Activated B cell treated with CpG ODN at 0.5 μM for 24 hours (primary cell): ENCODE measurements around the gene DAZAP1. TPM values are rescaled to one million over a fixed set of nuclear protein-coding genes. Genes with fewer than 3 reads are reported as not detected.
A peak's percentile ranks its signal among the peaks of the same experiment; 100 is the strongest.

ENCODE experiments used
- ATAC-seq: fragments of 200-7000 bp; cut with Tn5 transposase; one replicate; pipeline ENCODE4 v1.10.0; 2021; ENCODE audit warnings: low read depth, mild to moderate bottlenecking, moderate library complexity
- CTCF ChIA-PET: fragments of 350-600 bp; sonication (Branson Sonifier 250); formaldehyde crosslinking; loops from one replicate; lab custom pipeline; 2021; ENCODE audit warnings: antibody characterized with exemption; lab: Charles Lee
- POLR2A ChIA-PET: fragments of 350-600 bp; sonication (Branson Sonifier 250); formaldehyde crosslinking; loops from one replicate; lab custom pipeline; 2021; ENCODE audit warnings: antibody characterized with exemption; lab: Charles Lee
- DNase-seq: peaks from one replicate; pipeline ENCODE4 v3.0.0; 2022
- H3K27ac Mint-ChIP-seq: one replicate; pipeline ENCODE4 v1.8.0; 2020; ENCODE audit warnings: mixed read lengths
- H3K27me3 Mint-ChIP-seq: one replicate; pipeline ENCODE4 v1.8.0; 2021; ENCODE audit warnings: mixed read lengths
- H3K36me3 Mint-ChIP-seq: one replicate; pipeline ENCODE4 v1.8.0; 2021; ENCODE audit warnings: low read depth, mixed read lengths
- H3K4me1 Mint-ChIP-seq: one replicate; pipeline ENCODE4 v1.8.0; 2021; ENCODE audit warnings: mixed read lengths
- H3K4me3 Mint-ChIP-seq: one replicate; pipeline ENCODE4 v1.8.0; 2020; ENCODE audit warnings: mild to moderate bottlenecking, mixed read lengths
- H3K9me3 Mint-ChIP-seq: one replicate; pipeline ENCODE4 v1.8.0; 2020; ENCODE audit warnings: mixed read lengths
- intact Hi-C: fragments of 100-400 bp; cut with micrococcal nuclease; formaldehyde crosslinking; loops from one replicate; pipeline ENCODE4 v1.15.1; 2024
- total RNA-seq: library from RNA; stranded (reverse); gene quantifications from 2 replicates; pipeline ENCODE4 v1.2.3, GENCODE V29; 2022
- TF ChIP-seq, protein P1 (sequence below): fragments of 200-600 bp; IDR thresholded peaks from one replicate; pipeline ENCODE4 v1.8.0; 2022; ENCODE audit warnings: antibody characterized with exemption, mild to moderate bottlenecking

The DAZAP1 gene
- total RNA-seq, 1 donor from 2014 or later: 195 TPM

GRCh38 chr19:1397838-1398237 is 9.5 kb upstream of the DAZAP1 start:
- ChIA-PET CTCF (no interaction called here), POLR2A (interaction anchor here (1.1 kb wide), 1 partner anchor 12 kb away, joined by 6 read pairs; no protein-coding TSS in a partner anchor)
- peaks cover 3% of the 10 kb centered on the region for H3K27me3 Mint-ChIP-seq
- no peak for DNase-seq
- intact Hi-C loops: no loop called here
- TF ChIP-seq, protein P1, sequence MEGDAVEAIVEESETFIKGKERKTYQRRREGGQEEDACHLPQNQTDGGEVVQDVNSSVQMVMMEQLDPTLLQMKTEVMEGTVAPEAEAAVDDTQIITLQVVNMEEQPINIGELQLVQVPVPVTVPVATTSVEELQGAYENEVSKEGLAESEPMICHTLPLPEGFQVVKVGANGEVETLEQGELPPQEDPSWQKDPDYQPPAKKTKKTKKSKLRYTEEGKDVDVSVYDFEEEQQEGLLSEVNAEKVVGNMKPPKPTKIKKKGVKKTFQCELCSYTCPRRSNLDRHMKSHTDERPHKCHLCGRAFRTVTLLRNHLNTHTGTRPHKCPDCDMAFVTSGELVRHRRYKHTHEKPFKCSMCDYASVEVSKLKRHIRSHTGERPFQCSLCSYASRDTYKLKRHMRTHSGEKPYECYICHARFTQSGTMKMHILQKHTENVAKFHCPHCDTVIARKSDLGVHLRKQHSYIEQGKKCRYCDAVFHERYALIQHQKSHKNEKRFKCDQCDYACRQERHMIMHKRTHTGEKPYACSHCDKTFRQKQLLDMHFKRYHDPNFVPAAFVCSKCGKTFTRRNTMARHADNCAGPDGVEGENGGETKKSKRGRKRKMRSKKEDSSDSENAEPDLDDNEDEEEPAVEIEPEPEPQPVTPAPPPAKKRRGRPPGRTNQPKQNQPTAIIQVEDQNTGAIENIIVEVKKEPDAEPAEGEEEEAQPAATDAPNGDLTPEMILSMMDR: no peak
- H3K4me3 Mint-ChIP-seq: no peak overlapping the region
- H3K27ac Mint-ChIP-seq: no peak overlapping the region
- no peaks in the 10 kb centered on the region for H3K9me3 Mint-ChIP-seq
- H3K36me3 Mint-ChIP-seq: peaks cover 8% of the 10 kb centered on the region
- H3K4me1 Mint-ChIP-seq: peaks cover 10% of the 10 kb centered on the region
- no peak for ATAC-seq

GRCh38 chr19:1399079-1399478 is 8.3 kb upstream of the DAZAP1 start:
- POLR2A ChIA-PET: no interaction called here
- peaks cover 3% of the 10 kb centered on the region for H3K36me3 Mint-ChIP-seq

DNA sequence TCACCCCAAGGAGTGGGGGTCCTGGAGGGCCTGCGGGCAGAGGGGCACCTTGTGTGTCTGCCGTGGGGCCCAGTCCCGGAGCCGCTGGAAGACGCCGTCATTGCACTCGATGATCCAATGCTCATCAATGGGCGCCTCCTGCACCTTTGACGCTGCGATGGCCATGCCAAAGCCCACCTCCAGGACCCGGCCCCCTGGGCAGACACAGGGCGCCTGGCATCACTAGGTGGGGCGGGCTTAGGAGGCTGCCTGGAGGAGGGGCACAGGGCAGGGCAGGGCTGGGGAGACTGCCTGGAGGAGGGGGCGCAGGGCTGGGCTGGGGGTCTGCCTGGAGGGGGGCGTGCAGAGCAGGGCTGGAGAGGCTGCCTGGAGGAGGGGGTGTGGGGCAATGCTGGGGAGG is 7.6 kb upstream of the DAZAP1 start:
- H3K4me1 Mint-ChIP-seq: peaks cover 13% of the 10 kb centered on the region
- no peak for ATAC-seq
- ChIA-PET CTCF (no interaction called here), POLR2A (no interaction called here)
- no peak overlapping the region for H3K4me3 Mint-ChIP-seq
- no peaks in the 10 kb centered on the region for H3K9me3 Mint-ChIP-seq
- no peak for DNase-seq
- H3K27ac Mint-ChIP-seq: no peak overlapping the region
- intact Hi-C loops: loop anchor here (10.0 kb wide), 1 partner anchor 715 kb away; no protein-coding TSS in a partner anchor
- no peaks in the 10 kb centered on the region for H3K36me3 Mint-ChIP-seq
- H3K27me3 Mint-ChIP-seq: peaks cover 6% of the 10 kb centered on the region
- TF ChIP-seq, protein P1: no peak

More at GRCh38 chr19:1399079-1399478, 8.3 kb upstream of the DAZAP1 start:
- CTCF ChIA-PET: no interaction called here
- no peak overlapping the region for H3K27ac Mint-ChIP-seq
- intact Hi-C loops: no loop called here
- peaks cover 6% of the 10 kb centered on the region for H3K27me3 Mint-ChIP-seq
- H3K4me3 Mint-ChIP-seq: no peak overlapping the region
- peaks cover 13% of the 10 kb centered on the region for H3K4me1 Mint-ChIP-seq
- no peaks in the 10 kb centered on the region for H3K9me3 Mint-ChIP-seq
- TF ChIP-seq, protein P1: no peak
- ATAC-seq: no peak
- DNase-seq: no peak

GRCh38 chr19:1400281-1401137 is 6.9 kb upstream of the DAZAP1 start:
- H3K4me1 Mint-ChIP-seq: peaks cover 13% of the 10 kb centered on the region
- ChIA-PET POLR2A (interaction anchor here (1.1 kb wide), 1 partner anchor 17 kb away, joined by 3 read pairs; no protein-coding TSS in a partner anchor), CTCF (no interaction called here)
- TF ChIP-seq, protein P1: no peak
- no peak overlapping the region for H3K27ac Mint-ChIP-seq
- intact Hi-C loops: loop anchor here (10.0 kb wide), 1 partner anchor 716 kb away; no protein-coding TSS in a partner anchor
- peak; percentile 32 for ATAC-seq
- H3K4me3 Mint-ChIP-seq: peak overlapping the region; percentile 66
- H3K27me3 Mint-ChIP-seq: peaks cover 6% of the 10 kb centered on the region
- no peak for DNase-seq
- no peaks in the 10 kb centered on the region for H3K9me3 Mint-ChIP-seq
- H3K36me3 Mint-ChIP-seq: no peaks in the 10 kb centered on the region
